GM19238 (cell line): ENCODE measurements around the gene C19orf85.

ENCODE experiments used
- DNase-seq: peaks from one replicate; pipeline ENCODE4 v3.0.0; 2011; ENCODE audit warnings: low spot score; ENCODE audit not compliant: insufficient read length

Gene C19orf85

GRCh38 chr19:55489711-55490477, 25.3 kb upstream of the C19orf85 start:
- DNase-seq: no peak

- DNase-seq: no peak
These were observed 24.6 kb upstream of the C19orf85 start for GRCh38 chr19:55488986-55489710.

DNA sequence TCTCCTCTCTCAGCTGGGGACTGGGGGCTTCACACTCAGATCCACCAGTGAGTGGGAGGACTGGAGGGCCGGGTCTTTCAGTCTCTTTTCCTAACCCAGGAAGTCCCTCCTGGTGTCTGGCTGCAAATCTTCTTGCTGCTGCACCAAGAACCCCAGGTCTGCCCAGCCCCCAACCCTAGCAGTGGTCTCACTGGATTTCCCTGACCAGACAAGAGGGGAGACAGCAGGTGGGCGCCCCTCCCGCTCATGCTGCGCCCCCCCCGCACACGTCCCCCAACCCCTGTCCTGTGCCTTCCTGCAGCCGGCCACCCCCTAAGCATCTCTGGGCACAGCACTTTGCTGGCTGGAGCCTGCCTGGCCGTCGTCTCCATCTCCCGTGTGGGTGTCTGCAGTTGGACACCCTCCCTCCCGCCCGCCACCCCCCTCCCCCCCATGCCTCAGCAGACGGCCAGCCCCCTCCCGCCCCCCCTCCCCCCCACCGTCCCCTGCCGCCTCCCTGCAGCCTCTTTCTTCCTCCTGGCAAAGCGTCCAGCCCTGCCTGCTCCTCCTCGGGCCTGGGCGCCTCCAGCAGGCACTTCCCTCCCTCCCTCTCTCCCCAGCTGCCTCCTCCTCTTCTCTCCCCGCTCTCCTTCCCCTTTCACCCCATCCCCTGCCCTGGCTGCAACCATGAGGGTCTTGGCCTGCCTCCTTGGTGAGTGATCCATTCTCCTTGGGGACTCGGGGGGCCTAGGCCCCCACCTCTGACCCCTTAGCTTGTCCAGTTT, 23.6 kb upstream of the C19orf85 start, which contains the start of gene SSC5D:
SSC5D (plus strand) TSS at position 513 of the 764 bp plus-strand sequence; CDS start at position 667, 154 bp downstream.
- no peak for DNase-seq

DNA sequence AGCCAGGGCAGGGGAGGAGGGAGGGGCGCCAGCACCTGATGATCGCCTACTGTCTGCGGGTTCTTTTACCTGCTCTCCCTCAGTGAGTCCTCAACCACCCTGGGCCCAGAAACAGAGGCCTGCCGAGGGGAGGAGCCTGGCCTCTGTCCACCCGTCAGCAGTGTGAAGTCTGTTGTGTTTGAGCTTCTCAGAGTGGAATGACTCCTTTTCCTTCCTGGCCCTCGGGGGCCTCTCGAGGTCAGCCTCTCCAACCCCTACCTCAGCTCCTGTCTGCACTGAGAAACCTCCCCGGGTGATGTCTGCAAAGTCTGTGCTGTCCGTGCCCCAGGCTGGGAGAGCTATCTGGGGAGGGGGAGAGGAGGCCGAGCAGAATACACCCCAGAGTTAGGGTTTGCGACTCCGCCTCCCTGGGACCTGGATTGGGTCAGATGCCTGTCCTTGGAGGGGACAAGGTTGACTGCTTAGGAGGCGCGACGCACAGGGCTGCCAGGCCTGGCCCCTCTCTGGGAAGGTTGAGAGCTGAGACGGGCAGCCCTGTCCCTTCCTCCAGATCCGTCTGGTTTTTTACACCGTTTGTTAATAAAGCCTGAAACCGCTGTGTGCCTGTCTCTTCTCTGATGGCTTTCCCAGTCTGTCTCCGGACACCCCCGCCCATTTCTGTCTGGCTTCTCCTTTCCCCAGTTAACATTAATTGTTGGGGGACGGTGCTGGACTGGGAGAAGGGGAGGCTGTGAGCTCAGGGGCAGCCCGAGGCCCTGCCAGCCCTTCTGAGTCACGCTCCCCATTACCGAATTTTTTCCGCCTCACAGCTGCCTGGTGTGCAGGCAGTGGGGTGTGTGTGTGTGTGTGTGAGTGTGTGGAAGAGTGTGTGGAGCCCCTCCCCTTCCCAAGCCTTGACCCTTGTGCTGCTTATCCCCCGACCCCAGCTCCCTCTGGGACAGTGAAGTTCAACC, 22.7 kb upstream of the C19orf85 start:
- DNase-seq: no peak

- DNase-seq: no peak
These were observed 21.8 kb upstream of the C19orf85 start for GRCh38 chr19:55486043-55486970.

- no peak for DNase-seq
These were observed 21.0 kb upstream of the C19orf85 start for GRCh38 chr19:55485439-55486011.

DNA sequence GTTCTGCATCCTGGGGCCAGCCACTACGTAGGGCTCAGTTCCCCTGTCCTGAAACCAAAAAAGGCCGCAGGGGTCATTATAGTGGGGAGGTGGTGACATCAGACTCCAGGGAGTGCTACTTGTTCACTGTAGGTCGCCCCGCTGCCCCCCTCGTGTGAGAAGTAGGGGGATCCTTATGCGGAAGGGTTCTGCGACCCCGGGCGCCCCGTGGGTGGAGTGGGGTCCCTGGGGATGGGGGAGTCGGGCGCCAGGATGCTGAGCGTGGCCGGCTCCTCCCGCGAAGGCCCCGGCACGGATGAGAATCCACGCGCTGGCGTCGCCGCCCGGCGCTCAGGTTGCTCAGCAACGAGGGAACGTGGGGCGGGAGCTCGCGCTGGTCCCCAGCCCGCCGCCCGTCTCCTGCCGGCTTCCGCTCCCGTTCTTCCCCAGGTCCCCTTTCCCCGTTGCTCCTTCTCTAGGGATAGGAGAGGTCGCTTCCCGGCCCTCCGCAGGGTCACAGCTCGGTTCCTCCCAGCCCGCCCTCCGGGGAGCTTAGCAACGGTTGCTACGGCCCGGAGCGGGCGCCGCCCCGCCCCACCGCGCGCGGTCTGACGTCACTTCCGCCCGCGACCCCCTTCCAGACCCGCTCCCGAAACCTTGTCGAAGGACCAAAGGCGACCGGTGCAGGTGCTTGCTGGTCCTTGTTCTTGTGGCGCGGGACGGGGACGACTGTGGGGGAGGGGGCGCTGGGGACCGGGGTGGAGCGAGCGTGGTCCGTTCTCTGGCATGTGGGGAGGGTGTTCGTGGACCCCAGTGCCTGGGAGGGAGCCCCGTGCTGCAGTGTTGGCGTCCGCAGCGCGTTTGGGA, 20.3 kb upstream of the C19orf85 start, which contains the start of gene NAT14:
NAT14 (plus strand) TSS at position 596 of the 846 bp plus-strand sequence. CDS start 521 bp downstream, outside the sequence.
- DNase-seq: peak; percentile 96

- DNase-seq: no peak
These were observed 19.4 kb upstream of the C19orf85 start for GRCh38 chr19:55483706-55484592.

- no peak for DNase-seq
These were observed 18.6 kb upstream of the C19orf85 start for GRCh38 chr19:55482967-55483705.

- no peak for DNase-seq
These were observed 17.8 kb upstream of the C19orf85 start for GRCh38 chr19:55482156-55482961.

DNA sequence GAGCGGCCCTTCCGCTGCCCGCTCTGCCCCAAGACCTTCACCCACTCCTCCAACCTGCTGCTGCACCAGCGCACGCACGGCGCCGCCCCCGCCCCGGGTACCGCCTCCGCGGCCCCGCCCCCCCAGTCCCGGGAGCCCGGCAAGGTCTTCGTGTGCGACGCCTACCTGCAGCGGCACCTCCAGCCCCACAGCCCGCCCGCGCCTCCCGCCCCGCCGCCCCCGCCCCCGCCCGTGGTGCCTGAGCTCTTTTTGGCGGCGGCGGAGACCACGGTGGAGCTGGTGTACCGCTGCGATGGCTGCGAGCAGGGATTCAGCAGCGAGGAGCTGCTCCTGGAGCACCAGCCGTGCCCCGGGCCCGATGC, 17.2 kb upstream of the C19orf85 start:
- no peak for DNase-seq

DNA sequence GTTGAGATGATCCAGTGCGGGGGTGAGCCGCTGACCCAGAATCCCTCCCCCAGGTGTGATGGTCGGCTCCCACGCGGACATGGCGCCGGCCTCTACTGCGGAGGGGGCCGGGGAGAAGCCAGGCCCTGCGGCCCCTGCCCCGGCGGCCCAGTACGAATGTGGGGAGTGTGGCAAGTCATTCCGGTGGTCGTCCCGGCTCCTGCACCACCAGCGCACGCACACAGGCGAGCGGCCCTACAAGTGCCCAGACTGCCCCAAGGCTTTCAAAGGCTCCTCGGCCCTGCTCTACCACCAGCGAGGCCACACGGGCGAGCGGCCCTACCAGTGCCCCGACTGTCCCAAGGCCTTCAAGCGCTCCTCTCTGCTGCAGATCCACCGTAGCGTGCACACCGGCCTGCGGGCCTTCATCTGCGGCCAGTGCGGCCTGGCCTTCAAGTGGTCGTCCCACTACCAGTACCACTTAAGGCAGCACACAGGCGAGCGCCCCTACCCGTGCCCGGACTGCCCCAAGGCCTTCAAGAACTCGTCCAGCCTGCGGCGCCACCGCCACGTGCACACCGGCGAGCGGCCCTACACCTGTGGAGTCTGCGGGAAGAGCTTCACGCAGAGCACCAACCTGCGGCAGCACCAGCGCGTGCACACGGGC, 16.7 kb upstream of the C19orf85 start:
- DNase-seq: no peak

DNA sequence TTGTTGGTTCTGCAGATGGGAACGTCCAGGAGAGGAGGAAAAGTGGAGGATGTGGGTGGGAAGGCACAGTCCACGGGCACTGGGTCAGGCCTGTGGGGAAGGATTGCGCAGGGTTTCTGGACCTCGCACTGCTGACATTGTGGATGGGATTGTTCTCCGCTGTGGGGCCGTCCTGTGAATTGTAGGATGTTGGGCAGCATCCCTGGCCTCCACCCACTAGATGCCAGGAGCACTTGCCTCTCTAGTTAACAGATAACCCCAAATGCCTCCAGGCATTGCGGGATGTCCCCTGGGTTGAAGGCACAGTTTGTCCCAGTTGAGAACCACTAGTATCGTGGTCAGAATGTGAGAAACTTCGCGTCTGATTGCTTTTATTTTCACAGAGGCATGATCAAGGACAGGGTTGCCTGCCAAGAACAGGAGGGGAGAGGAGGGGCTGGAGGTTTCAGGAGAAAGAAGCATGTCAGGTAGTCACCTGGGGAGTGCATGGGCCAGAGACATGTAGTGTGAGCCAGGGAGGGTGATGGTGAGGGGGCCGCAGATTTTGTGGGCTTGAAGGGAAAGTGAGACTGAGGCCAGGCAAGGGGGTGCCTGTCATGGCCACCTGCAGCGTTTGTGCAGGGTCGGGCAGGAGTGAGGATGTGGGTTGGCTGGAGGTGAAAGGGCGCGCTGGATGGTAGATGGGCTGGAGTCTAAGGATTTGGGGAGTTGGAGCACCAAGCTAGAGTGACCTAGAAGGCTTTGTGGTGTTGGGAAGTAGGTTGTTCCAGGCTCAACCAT, 15.1 kb upstream of the C19orf85 start:
- no peak for DNase-seq

DNA sequence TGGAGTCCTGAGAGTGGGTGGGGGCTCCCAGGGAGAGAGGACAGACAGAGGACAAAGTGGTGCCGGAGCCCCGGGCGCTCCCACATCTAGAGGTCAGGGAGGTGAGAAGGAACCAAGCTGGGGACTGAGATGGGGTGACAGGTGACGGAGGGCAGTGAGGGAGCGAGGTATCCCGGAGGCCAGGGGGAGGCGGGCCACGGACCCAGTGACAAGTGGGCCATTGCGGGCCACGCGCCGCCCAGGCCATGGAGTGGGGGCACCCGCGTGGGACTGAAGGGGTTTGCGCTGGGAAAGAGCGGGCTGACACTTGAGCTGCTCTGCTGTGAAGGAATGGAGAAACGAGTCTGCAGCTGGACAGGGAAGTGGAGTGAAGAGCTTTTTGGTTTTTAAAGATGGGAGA, 14.5 kb upstream of the C19orf85 start:
- DNase-seq: no peak

DNA sequence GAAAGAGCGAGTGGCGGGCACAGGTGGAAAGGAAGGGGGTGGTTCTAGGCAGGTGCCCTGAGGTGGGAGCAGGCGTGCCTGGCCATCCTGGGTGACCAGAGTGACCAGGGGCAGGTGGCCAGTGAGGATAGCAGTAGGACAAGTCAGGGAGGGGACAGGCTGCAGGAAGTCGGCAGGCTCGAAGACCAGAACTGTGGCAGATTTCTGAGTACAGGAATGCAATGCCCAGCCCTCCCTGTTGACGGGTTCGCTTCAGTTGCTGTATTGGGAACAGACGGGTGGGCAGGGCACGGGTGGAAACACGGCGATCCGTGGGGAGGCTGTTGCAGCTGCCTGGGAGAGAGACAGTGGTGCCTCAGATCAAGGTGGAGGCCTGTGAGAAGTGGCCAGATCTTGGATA, 13.8 kb upstream of the C19orf85 start:
- no peak for DNase-seq
